Measurements from ENCODE around the gene SPTSSB.
A peak's percentile ranks its signal among the peaks of the same experiment; 100 is the strongest.

GRCh38 chr3:161413127-161413854, 42.0 kb upstream of the SPTSSB start:
- TF ChIP-seq, protein P1, sequence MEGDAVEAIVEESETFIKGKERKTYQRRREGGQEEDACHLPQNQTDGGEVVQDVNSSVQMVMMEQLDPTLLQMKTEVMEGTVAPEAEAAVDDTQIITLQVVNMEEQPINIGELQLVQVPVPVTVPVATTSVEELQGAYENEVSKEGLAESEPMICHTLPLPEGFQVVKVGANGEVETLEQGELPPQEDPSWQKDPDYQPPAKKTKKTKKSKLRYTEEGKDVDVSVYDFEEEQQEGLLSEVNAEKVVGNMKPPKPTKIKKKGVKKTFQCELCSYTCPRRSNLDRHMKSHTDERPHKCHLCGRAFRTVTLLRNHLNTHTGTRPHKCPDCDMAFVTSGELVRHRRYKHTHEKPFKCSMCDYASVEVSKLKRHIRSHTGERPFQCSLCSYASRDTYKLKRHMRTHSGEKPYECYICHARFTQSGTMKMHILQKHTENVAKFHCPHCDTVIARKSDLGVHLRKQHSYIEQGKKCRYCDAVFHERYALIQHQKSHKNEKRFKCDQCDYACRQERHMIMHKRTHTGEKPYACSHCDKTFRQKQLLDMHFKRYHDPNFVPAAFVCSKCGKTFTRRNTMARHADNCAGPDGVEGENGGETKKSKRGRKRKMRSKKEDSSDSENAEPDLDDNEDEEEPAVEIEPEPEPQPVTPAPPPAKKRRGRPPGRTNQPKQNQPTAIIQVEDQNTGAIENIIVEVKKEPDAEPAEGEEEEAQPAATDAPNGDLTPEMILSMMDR (IDR thresholded peaks at IDR 0.05): peak; percentile 34; the same call in 1 of the 2 replicates
- TF ChIP-seq POLR2AphosphoS5 (IDR thresholded peaks at IDR 0.05; ENCODE audit: low read depth, low read length): no peak
- TF ChIP-seq, protein P2, sequence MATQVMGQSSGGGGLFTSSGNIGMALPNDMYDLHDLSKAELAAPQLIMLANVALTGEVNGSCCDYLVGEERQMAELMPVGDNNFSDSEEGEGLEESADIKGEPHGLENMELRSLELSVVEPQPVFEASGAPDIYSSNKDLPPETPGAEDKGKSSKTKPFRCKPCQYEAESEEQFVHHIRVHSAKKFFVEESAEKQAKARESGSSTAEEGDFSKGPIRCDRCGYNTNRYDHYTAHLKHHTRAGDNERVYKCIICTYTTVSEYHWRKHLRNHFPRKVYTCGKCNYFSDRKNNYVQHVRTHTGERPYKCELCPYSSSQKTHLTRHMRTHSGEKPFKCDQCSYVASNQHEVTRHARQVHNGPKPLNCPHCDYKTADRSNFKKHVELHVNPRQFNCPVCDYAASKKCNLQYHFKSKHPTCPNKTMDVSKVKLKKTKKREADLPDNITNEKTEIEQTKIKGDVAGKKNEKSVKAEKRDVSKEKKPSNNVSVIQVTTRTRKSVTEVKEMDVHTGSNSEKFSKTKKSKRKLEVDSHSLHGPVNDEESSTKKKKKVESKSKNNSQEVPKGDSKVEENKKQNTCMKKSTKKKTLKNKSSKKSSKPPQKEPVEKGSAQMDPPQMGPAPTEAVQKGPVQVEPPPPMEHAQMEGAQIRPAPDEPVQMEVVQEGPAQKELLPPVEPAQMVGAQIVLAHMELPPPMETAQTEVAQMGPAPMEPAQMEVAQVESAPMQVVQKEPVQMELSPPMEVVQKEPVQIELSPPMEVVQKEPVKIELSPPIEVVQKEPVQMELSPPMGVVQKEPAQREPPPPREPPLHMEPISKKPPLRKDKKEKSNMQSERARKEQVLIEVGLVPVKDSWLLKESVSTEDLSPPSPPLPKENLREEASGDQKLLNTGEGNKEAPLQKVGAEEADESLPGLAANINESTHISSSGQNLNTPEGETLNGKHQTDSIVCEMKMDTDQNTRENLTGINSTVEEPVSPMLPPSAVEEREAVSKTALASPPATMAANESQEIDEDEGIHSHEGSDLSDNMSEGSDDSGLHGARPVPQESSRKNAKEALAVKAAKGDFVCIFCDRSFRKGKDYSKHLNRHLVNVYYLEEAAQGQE (IDR thresholded peaks at IDR 0.05; ENCODE audit: insufficient read depth in 1 of 2, low read depth in 2 of 2, low read length in 1 of 2): no peak
- TF ChIP-seq TCF7L2 (IDR thresholded peaks at IDR 0.05; ENCODE audit: low read depth, low read length): no peak

Measured in Panc1 (cell line).